GM21825 (cell line): ENCODE measurements around the gene ATP1A4.

Experiments
- ATAC-seq: cut with Tn5 transposase; IDR thresholded peaks from one replicate; pipeline ENCODE4 v1.9.1; 2021; ENCODE audit warnings: mild to moderate bottlenecking, moderate library complexity; ENCODE audit not compliant: unreplicated experiment

Gene ATP1A4

DNA sequence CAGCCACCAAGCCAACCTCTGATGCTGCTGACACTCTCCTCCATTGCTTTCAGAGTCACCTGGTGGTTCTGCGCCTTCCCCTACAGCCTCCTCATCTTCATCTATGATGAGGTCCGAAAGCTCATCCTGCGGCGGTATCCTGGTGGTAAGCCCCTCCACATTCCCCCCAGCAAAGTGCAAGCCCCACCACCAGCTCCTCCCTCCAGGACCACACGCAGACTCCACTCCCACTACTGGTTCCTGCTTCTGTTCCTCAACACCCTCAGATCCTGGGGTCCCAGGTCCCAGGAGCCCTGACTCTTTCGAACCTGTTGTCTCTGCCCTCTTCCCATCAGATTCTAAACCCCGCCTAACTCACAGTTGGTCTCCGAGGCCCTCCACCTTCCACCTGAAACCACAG, 11.6 kb upstream of the ATP1A4 start:
- ATAC-seq: no peak

DNA sequence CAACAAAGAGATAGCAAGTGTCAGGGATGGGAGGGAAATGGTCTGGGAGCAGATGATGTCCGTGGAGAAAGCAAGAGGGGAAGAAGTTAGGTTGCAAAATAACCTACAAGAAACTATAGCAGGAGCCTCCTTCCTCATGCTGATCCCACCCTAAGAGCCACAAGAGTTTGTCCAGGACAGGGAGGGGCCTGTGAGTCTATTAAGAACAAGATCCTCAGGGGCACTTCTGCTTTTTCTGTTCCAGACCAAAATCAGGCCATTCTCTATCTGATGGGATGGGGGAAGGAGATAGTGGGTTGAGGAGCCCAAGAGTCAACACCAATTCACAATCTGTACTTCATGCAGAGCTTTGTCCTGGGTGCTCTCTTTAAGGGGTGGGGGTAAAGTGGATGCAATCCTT, 7.7 kb upstream of the ATP1A4 start:
- ATAC-seq: no peak

DNA sequence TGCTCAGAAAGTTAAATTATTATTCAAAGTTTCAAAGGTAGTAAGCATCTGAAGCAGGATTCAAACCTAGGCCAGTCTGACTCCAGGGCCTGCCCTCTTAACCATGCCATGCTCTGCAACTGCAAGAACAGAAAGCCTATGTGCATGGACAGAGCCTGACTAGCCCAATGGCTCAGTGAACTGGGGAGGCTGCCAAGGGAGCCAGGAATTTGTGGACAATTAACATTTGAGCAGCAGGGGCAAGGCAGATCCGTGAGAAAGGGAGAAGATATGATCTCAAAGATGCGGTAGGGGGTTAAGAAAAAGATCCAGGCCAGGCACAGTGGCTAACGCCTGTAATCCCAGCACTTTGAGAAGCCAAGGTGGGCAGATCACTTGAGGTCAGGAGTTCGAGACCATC, 6.5 kb upstream of the ATP1A4 start:
- ATAC-seq: no peak

DNA sequence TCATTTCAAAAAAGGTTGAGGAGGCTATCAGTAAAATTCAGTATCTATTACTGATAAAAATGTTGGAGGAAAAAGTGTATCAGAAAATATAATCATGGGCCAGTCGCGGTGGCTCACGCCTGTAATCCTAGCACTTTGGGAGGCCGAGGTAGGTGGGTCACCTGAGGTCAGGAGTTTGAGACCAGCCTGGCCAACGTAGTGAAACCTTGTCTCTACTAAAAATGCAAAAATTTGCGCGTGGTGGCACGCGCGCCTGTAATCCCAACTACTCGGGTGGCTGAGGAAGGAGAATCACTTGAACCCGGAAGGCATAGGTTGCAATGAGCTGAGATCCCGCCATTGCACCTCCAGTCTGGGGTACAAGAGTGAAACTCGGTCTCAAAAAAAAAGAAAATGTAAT, 5.3 kb upstream of the ATP1A4 start:
- no peak for ATAC-seq

DNA sequence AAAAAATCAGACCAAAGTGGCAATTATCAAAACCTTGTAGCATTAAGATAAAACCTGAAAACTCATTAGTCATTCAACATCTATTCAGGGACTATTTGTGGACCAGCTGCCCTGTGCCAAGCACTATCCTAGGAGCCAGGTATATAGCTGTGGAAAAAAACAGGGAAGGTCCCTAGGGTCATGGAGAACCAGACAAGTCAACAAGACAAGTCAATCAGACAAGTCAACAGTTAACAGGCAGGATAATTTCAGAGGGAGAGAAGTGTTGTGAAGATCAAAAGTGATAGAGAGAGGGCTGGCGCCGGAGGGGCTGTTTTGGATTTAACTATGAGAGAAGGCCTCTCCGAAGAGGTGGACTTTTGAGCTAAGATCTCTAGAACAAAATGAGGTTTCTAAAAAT, 3.3 kb upstream of the ATP1A4 start:
- ATAC-seq: no peak

DNA sequence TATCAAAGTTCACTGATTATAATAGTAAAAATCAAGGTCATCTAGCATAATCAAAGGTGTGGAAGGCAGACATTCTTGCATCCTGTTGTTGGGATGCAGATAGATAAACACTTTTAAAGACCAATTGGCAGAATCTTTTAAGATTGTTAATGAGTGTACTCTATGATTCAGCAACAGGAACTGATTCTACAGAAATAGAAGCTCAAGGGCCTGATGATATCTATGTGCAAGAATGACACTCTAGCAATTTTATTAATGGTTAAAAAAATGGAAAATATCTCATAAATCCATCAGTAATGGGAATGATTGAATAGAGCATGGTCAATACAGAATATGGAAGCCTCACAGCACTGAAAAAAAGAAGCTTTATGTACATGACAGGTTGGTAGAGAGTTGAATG, 2.2 kb upstream of the ATP1A4 start:
- ATAC-seq: no peak

DNA sequence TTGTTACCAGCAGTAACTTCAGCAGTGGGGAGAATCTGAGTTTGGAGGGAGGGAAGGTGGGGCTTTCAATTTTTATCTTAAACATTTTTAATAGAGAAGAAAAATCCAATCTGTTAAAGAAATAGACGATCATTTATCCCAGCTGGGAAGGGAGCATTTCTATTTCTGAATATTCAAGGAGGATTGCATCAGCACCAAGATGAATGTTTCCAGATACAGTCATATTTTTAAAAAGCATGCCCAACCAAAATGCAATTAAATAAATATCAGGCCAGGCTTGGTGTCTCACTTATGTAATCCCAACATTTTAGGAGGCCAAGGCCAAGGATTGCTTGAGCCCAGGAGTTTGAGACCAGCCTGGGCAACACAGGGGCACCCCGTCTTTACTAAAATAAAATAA, 1.7 kb upstream of the ATP1A4 start:
- ATAC-seq: no peak

DNA sequence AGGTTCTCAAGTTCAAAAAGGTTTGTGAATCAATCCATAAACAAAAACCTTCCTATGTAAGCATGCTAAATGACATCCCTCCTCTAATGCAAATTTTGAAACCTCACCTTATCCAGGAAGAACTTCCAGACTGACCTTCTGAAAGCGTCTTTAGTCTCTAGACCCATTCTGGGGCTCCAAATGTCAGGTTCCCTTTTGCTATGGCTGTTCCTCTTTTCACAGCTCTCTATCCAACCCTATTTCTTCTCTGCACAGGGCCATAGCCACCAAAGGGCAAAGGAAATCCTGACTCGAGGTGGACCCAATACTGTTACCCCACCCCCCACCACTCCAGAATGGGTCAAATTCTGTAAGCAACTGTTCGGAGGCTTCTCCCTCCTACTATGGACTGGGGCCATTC, 3.4 kb downstream of the ATP1A4 start:
- no peak for ATAC-seq

DNA sequence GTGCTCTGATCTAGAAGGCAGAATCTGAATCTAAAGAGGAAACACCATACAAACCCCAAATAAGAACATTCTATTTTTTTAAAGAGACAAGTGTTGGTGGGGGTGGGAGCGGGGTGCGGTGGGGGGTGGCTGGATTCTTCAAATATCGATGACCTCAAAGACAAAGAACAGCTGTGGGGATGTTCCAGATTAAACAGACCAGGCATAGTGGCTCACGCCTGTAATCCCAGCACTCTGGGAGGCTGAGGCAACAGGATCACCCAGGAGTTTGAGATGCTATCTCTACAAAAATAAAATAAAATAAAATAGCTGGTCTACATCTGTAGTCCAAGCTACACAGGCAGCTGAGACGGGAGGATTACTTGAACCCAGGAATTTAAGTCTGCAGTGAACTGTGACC, 5.0 kb downstream of the ATP1A4 start:
- ATAC-seq: no peak

DNA sequence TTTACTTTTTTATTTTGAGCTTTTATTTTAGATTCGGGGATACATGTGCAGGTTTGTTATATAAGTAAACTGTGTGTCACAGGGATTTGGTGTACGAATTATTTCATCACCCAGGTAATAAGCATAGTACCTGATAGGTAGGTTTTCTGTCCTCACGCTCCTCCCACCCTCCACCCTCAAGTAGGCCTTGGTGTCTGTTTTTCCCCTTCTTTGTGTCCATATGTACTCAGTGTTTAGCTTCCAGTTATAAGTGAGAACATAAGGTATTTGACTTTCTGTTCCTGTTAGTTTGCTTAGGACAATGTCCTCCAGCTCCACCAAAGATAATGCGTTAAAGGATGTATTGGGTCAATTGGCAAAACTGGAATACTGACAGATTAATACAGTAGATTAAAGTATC, 5.8 kb downstream of the ATP1A4 start:
- ATAC-seq: no peak

DNA sequence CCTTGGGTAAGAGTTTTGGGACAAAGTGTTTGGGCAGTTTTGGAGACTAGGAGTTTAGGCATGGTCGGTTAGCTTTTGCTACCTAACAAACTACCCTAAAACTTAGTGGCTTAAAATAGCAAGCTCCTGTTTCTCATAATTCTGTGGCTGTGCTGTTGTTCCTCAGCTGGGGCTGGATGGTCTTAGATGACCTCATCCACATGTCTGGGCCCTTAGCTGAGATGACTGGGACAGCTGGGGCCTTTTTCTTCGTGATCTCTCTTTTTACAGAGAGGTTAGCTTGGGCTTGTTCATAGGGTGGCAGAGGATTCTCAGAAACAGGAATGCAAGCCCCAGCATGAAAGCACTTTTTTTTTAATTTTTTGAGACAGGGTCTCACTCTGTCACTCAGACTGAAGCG, 6.6 kb downstream of the ATP1A4 start:
- no peak for ATAC-seq

DNA sequence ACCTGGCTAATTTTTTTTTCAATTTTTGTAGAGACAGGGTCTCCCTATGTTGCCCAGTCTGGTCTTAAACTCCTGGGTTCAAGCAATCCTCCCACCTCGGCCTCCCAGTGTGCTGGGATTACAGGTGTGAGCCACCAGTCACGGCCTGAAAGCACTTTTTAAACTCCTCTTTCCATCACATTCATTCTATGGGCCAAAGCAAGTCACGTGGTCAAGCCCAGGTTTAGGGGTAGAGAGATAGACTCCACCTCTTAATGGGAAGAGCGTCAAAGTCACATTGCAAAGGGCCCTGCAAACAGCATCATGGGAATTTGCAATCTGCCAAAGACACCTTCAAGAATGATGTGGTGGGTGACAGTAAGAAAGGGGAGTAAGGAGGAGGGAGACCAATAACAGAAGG, 7.1 kb downstream of the ATP1A4 start:
- ATAC-seq: no peak

DNA sequence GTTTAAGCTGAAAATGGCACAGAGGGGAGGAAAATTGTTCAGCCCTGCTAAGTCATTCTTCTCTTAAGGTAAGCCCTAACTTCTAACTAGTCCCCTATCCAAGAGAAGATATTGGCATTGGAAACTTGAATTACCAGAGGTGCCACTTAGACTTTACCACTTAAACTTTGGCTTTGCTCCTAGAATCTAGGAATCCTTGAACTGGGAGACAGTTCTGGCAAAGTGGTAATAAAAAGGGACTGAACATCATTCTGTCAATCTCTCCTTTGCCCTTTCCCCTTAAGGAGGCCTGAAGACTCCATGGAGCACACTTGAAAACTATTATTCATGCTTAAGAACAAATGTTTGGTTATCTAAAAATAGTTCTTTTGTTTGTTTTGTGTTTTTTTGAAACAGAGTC, 8.4 kb downstream of the ATP1A4 start:
- no peak for ATAC-seq

DNA sequence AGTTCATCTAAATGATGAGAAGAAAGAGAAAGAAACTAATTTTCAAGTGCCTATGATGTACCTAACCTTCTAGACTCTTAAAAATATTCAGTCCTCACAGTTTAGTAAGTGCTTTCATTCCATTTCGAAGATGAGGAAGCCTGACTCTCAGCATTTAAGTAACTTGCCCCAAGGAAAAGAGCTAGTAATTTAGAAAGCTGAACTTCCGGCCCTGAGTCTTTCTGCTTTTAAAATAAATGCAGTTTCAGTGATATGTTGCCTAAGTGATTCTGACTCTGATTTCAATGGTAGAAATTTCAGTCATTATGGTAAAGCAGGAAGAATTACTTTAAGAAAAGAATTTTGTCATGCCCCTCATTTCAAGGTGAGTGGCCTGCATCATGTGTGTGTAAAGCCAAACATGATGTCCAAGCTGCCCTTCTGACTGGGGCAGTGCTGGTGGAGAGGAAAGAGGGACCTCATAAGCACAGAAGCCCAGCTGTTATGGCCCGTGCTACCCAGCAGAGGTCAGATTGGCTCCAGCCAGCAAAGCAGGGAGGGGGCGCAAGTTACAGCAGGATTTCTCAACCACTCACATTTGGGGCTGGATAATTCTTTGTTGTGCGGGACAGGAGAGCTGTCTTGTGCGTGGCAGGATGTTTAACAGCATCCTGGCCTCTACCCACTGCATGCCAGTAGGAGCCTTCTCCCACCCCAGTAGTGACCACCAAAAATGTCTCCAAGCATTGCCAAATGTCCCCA, 10.7 kb downstream of the ATP1A4 start:
- ATAC-seq: no peak

DNA sequence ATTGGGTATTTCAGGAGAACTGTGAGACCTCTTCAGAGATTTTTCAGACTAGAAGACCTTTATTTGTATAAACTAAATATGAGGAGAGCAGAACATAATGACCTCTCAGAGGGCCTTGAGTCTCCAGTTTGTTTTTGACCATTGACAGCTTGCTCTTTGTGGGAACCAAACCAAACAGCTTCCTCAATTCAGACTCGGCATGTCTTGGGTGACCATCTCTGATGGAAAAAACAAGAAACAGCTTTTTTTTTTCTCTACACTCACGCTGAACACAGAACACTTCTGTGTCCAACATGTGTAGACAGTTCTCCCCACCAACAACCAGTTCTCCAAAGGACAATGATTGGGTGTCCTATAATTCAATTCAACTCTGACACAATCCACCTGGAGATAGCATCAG, 11.5 kb downstream of the ATP1A4 start:
- ATAC-seq: no peak

DNA sequence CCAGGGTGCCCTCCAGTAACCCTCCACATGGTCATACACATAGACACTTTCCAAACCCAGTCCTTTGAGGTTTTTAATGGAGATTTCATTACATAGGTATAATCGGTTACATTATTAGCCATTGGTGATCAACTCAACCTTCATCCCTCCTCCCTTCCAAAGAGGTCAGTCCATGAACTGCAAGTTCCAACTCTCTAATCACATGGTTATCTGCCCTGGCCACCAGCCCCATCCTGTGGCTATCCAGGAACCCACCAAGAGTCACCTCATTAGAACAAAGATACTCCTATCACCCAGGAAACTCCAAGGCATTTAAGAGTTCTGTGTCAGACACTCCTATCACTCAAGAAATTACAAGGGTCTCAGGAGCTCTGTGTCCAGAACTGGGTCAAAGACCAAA, 12.2 kb downstream of the ATP1A4 start:
- ATAC-seq: no peak

DNA sequence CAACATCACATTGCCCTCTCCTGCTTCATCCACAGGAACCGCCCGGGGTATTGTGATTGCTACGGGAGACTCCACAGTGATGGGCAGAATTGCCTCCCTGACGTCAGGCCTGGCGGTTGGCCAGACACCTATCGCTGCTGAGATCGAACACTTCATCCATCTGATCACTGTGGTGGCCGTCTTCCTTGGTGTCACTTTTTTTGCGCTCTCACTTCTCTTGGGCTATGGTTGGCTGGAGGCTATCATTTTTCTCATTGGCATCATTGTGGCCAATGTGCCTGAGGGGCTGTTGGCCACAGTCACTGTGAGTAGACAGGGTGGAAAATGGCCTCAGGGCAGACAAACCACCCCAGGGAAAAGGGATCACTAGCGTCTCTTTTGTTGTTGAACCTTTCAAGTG, 12.7 kb downstream of the ATP1A4 start:
- ATAC-seq: no peak

DNA sequence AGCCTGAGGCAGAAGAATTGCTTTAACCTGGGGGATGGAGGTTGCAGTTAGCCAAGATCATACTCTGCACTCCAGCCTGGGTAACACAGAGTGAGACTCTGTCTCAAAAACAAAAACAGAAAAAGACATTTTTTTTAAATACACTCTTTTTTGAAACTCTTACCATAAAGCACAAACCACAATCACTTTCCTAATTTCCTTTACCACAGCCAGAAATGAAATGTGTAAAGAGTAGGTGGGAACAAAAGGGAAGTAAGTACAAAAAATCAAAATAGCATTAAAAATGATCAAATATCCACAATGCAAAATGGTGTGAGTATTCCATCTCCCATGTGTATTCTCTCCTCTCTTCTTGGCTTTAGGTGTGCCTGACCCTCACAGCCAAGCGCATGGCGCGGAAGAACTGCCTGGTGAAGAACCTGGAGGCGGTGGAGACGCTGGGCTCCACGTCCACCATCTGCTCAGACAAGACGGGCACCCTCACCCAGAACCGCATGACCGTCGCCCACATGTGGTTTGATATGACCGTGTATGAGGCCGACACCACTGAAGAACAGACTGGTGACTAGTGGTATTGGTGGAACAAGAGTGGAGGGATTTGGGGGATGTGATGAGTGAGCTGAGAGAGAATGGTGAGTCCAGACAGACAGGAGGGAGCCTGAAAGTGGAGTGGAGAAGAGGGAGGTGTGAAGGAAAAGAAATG, 14.9 kb downstream of the ATP1A4 start:
- ATAC-seq: no peak

DNA sequence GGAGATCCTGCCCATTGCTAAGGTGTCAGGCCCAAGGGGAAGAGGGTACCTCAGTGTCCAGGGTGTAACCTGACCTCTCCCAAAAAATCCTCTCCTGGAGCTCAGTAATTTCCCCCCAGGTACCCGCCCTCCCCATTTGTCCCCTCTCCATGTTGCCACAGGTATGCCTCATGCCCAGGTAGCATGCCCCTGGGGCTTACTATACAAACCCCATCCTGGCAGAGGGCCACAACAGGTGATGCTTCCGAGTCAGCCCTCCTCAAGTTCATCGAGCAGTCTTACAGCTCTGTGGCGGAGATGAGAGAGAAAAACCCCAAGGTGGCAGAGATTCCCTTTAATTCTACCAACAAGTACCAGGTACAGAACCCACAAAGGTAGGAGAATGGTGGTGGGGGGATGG, 15.7 kb downstream of the ATP1A4 start:
- no peak for ATAC-seq

DNA sequence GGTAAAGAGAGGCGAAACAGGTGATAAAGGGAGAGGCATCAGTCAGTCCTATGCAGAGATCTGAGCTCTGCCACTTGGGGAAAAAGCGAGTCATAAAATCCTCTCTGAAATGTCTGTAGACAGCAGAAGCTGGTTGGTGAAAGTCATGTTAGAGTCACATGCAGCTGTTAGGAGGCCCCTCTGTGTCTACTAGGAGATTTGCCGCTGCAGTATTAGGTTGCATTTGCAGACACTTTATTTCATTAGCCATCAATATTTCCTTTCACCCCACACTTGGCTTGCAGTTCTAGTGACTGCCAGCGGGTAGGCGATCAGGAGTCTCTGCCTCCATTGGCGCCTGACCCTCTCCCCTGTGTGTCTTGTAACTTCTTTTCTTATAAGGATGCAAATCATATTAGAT, 16.2 kb downstream of the ATP1A4 start:
- no peak for ATAC-seq

DNA sequence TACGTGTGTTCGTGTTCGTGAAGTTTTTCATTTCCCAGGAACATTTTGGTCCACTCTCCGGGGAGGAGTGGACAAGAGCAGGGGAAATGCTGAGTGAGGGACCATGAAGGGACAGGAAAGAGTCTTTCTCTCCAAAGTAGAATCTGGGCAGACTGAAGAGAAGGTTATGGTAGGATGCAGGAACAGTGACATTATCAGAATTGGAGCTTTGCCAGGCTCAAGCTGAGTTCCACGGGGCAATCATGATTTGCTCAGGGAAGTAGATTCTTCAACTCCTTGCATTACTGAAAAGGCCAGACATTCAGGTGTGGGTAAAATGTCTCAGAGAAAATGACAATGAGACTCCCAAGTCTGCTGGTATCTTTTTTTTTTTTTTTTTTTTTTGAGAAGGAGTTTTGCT, 16.6 kb downstream of the ATP1A4 start:
- ATAC-seq: no peak

DNA sequence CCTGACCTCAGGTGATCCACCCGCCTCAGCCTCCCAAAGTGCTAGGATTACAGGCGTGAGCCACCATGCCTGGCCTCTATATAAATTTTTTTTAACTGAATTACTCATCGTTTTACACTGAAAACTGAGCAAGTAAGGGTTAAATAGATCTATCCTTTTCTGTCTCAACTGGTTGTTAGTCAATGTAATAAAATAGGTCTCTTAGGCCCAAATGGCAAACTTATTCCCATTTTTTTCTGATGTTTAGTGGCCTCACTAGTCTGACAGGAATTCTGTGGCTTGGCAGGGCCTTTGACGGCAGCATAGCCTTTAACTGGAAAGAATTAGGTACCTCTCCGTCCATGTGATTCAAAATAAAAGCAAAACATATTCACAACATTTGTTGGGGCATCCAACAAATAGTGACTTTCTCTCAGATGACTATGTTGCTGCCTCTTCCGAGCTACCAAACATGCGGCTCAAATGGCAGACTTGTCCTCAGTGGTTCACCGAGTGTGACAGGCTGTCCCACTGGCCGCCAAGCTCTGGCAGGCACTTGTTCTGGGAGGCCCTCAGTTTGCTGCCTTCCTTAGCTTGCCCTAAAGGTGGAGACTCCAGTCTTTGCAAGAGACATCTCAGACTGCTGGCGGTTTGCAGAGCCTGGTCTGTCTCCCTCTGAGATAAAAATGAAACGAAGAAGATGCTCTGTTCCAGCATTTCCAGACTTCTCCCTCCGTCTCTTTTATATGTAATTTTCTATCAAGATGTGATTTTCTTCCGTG, 17.4 kb downstream of the ATP1A4 start:
- ATAC-seq: no peak
